ENCODE measurements around the gene BRME1. TPM values are rescaled to one million over a fixed set of nuclear protein-coding genes. Genes with fewer than 3 reads are reported as not detected.
A peak's percentile ranks its signal among the peaks of the same experiment; 100 is the strongest.
"Not testable (repeated sequence)": the region's sequence is repeated elsewhere in the genome, so short reads cannot be mapped to it uniquely, and the experiment has no call there.

Gene BRME1
- total RNA-seq, 2 donors from 2014 or later, result 3.7 to 4.0 TPM

DNA sequence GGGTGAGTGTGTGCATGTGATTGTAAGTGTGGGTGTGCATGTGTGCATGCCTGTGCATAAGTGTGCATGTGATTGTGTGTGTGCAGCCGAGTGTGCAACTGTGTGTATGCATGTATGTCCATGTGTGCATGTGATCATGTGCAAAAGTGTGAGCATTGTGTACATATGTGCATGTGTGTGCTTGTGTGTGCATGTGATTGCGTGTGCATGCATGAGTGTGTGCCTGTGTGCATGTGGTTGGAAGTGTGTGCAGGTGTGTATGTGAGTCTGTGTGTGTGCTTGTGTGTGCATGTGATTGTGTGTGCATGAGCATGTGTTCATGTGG lies 28.8 kb upstream of the BRME1 start:
- no peaks in the 10 kb centered on the region for H3K9me3 Mint-ChIP-seq
- no peak for ATAC-seq
- no peak overlapping the region for H3K27ac Mint-ChIP-seq
- H3K27me3 Mint-ChIP-seq, result peaks cover 7 to 12% of the 10 kb centered on the region in 2 donors
- H3K4me1 Mint-ChIP-seq (ENCODE audit: low read depth in 2 of 2), result peaks cover 0 to 15% of the 10 kb centered on the region in 2 donors
- H3K36me3 Mint-ChIP-seq, result no peaks in the 10 kb centered on the region
- no peak for DNase-seq (ENCODE audit: low spot score)
- no peak overlapping the region for H3K4me3 Mint-ChIP-seq

DNA sequence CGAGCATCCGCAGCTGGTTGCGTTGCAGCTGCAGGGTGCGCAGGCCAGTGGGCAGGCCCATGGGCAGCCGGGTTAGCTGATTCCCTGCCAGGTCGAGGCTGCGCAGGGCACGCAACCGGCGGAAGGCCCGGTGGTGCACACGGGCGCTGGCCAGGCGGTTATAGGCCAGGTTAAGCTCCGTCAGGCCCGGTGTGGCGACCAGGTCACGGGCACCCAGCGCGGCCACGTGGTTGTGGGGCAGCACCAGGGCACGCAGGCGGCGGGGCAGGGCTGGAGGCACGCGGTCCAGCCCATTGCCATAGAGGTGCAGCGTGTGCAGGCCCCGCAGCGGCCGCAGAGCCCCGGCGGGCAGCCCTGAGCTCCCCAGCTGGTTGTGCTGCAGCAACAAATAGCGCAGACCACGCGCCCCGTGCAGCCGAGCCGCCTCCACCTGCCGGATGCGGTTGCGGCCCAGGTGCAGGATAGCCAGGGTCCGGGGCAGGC lies 27.0 kb upstream of the BRME1 start:
- Mint-ChIP-seq H3K36me3 (no peaks in the 10 kb centered on the region), H3K27me3 (peaks cover 7 to 12% of the 10 kb centered on the region in 2 donors), H3K4me3 (no peak overlapping the region), H3K27ac (no peak overlapping the region), H3K4me1 (ENCODE audit: low read depth in 2 of 2) (peaks cover 0 to 15% of the 10 kb centered on the region in 2 donors), H3K9me3 (no peaks in the 10 kb centered on the region)
- no peak for DNase-seq (ENCODE audit: low spot score)
- no peak for ATAC-seq

DNA sequence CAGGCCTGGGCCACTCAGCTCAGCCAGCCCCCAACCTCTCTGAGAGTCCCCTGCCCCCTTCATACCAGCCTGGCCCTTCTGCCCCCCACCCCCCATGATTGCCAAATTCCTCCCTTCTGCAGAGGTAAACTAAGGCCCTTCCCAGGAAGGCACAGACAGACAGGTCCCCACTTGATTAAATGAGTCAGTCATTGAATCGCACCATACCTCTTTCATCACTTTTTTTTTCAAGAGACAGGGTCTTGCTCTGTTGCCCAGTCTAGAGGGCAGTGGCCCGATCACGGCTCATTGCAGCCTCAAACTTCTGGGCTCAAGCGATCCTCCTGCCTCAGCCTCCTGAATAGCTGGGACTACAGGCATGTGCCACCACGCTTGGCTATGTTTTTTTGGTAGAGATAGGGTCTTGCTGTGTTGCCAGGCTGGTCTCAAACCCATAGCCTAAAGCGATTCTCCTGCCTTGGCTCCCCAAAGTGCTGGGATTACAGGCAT lies 26.3 kb upstream of the BRME1 start:
- H3K4me1 Mint-ChIP-seq (ENCODE audit: low read depth in 2 of 2), result peaks cover 0 to 11% of the 10 kb centered on the region in 2 donors
- H3K27ac Mint-ChIP-seq, result no peak overlapping the region
- no peaks in the 10 kb centered on the region for H3K36me3 Mint-ChIP-seq
- no peak for DNase-seq (ENCODE audit: low spot score)
- H3K4me3 Mint-ChIP-seq, result no peak overlapping the region
- no peak for ATAC-seq
- no peaks in the 10 kb centered on the region for H3K9me3 Mint-ChIP-seq
- peaks cover 1 to 8% of the 10 kb centered on the region in 2 donors for H3K27me3 Mint-ChIP-seq

DNA sequence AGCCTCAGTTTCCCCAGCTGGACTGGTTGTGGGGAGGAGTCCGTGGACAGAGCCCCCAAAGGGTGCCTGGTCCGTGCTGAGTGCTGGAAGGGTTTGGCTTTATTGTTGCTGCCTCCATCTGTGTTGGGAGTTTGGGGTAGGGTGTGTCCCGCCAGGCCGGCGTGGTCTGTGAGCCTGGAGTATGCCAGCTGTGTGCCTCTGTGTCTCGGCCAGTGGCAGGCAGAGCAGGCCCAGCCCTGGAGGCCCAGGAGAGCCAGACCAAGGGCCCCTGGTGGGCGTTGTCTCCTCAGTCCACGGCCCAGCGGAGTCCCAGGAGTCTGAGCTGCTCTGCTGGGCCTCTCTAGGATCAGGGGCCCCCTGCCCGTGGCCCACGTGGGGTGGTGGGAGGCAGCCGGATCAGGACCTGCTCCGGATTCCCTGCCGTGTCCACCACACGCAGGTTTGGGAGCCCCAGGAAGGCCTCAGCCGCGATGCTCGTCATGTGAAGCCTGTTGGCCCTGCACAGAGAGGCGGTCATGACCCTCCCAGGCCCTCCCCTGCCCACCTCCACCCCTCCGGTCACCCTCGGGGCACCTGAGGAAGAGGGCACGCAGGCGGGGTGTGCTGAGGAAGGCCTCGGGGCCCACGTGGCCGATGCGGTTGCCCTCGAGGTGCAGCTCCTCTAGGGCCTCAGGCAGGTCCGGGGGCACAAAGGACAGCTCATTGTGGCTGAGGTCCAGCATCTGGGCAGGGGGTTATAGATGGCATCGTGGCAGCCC lies 25.7 kb upstream of the BRME1 start:
- H3K4me1 Mint-ChIP-seq (ENCODE audit: low read depth in 2 of 2), result peaks cover 0 to 11% of the 10 kb centered on the region in 2 donors
- no peaks in the 10 kb centered on the region for H3K9me3 Mint-ChIP-seq
- H3K4me3 Mint-ChIP-seq, result no peak overlapping the region
- no peaks in the 10 kb centered on the region for H3K36me3 Mint-ChIP-seq
- peaks cover 0 to 8% of the 10 kb centered on the region in 2 donors for H3K27me3 Mint-ChIP-seq
- DNase-seq (ENCODE audit: low spot score) (no peak), ATAC-seq (no peak)
- no peak overlapping the region for H3K27ac Mint-ChIP-seq

DNA sequence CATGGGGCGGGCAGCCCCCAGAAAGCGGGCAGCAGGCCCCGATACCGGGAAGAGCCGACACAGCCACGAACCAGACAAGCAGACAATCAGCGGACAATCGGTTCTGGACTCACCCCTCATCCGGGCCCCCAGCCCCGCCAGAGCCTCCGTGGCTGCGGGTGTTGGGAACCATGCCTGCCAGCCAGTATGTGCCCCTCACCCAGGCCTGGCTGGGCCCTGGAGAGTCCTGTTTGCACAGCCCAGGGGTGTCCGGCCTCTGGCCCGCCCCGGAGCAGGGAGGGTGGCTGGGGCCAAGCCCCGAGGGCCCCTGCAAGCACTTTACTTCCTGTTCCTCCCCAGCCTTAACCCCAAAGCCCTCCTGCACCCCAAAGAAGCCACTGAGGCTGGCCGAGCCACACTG lies 24.5 kb upstream of the BRME1 start:
- no peak for DNase-seq (ENCODE audit: low spot score)
- Mint-ChIP-seq H3K27ac (no peak overlapping the region), H3K9me3 (no peaks in the 10 kb centered on the region), H3K4me1 (ENCODE audit: low read depth in 2 of 2) (peaks cover 0 to 11% of the 10 kb centered on the region in 2 donors), H3K4me3 (no peak overlapping the region), H3K27me3 (peaks cover 0 to 8% of the 10 kb centered on the region in 2 donors), H3K36me3 (no peaks in the 10 kb centered on the region)
- no peak for ATAC-seq

DNA sequence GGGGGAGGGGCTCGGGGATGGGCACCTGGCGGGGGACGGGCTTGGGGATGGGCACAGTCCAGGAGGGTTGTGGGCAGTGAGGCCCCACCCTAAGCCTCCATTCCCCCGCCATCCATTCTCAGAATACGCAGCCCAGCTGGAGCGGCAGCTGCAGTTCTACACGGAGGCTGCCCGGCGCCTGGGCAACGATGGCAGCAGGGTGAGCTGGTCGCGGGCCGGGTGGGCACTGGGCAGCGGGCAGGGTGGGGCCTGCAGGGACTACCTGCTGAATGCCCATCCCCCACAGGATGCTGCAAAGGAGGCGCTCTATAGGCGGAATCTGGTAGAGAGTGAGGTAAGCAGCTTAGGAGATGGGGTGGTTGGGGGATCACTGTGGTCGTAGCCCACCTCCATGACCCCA lies 24.0 kb upstream of the BRME1 start:
- ATAC-seq (no peak), DNase-seq (ENCODE audit: low spot score) (no peak)
- no peak overlapping the region for H3K27ac Mint-ChIP-seq
- H3K4me3 Mint-ChIP-seq, result no peak overlapping the region
- peaks cover 0 to 11% of the 10 kb centered on the region in 2 donors for H3K4me1 Mint-ChIP-seq (ENCODE audit: low read depth in 2 of 2)
- peaks cover 3% of the 10 kb centered on the region for H3K36me3 Mint-ChIP-seq
- peaks cover 0 to 8% of the 10 kb centered on the region in 2 donors for H3K27me3 Mint-ChIP-seq
- H3K9me3 Mint-ChIP-seq, result no peaks in the 10 kb centered on the region

DNA sequence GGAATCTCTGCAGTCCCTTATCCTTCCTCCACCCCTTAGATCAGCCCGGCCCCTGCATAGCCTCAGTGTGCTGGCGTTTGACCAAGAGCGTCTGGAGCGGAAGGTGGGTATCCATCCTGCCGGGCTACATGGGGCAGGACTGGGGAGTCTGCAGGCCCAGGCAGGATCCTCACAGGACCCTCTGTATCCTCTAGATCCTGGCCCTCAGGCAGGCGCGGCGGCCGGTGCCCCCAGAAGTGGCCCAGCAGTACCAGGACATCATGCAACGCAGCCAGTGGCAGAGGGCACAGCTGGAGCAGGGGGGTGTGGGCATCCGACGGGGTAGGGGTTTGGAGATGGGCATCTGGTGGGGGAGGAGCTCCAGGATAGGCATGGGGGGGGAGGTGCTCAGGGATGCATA lies 23.4 kb upstream of the BRME1 start:
- Mint-ChIP-seq H3K27me3 (peaks cover 0 to 6% of the 10 kb centered on the region in 2 donors), H3K9me3 (no peaks in the 10 kb centered on the region), H3K4me3 (no peak overlapping the region), H3K27ac (no peak overlapping the region), H3K4me1 (ENCODE audit: low read depth in 2 of 2) (peaks cover 0 to 5% of the 10 kb centered on the region in 2 donors), H3K36me3 (peaks cover 6% of the 10 kb centered on the region)
- ATAC-seq (no peak), DNase-seq (ENCODE audit: low spot score) (no peak)

DNA sequence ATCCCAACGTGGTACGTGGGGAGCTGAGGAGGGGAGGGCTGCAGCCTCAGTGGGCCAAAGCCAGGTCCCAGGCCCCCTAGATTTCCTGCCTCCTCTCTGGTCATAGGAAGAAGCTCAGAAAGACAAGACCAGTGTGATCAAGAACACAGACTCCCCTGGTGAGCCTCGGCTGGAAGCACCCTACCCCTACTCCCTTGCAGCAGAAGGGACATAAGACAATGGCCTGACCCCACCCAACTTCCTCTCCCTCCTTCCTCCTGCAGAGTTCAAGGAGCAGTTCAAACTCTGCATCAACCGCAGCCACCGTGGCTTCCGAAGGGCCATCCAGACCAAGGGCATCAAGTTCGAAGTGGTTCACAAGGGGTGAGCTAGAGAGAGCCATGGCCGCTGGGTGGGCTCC lies 20.8 kb upstream of the BRME1 start:
- peaks cover 14% of the 10 kb centered on the region for H3K36me3 Mint-ChIP-seq
- ATAC-seq (no peak), DNase-seq (ENCODE audit: low spot score) (no peak)
- H3K4me1 Mint-ChIP-seq (ENCODE audit: low read depth in 2 of 2), result no peaks in the 10 kb centered on the region
- H3K27me3 Mint-ChIP-seq, result no peaks in the 10 kb centered on the region
- H3K4me3 Mint-ChIP-seq, result no peak overlapping the region
- no peak overlapping the region for H3K27ac Mint-ChIP-seq
- H3K9me3 Mint-ChIP-seq, result no peaks in the 10 kb centered on the region

DNA sequence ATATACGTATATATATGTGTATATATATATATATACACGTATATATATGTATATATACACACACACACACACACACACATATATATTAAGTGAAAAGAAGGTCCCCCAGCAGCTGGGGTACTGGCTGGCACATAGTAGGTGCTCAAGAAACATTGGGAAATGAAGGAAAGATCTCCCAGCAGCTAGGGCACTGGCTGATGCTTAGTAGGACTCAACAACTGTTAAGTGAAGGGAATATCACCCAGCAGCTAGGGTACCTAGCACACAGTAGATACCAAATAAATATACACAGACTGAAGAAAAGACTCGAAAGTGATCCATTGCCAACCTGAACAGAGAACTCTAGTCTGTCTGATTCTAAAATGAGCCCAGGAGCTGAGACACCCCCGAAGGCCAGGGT lies 20.1 kb upstream of the BRME1 start:
- H3K36me3 Mint-ChIP-seq, result peaks cover 14% of the 10 kb centered on the region
- no peaks in the 10 kb centered on the region for H3K27me3 Mint-ChIP-seq
- no peaks in the 10 kb centered on the region for H3K9me3 Mint-ChIP-seq
- H3K4me3 Mint-ChIP-seq, result no peak overlapping the region
- no peak overlapping the region for H3K27ac Mint-ChIP-seq
- DNase-seq (ENCODE audit: low spot score) (no peak), ATAC-seq (no peak)
- H3K4me1 Mint-ChIP-seq (ENCODE audit: low read depth in 2 of 2), result peaks cover 3% of the 10 kb centered on the region in 2 donors

DNA sequence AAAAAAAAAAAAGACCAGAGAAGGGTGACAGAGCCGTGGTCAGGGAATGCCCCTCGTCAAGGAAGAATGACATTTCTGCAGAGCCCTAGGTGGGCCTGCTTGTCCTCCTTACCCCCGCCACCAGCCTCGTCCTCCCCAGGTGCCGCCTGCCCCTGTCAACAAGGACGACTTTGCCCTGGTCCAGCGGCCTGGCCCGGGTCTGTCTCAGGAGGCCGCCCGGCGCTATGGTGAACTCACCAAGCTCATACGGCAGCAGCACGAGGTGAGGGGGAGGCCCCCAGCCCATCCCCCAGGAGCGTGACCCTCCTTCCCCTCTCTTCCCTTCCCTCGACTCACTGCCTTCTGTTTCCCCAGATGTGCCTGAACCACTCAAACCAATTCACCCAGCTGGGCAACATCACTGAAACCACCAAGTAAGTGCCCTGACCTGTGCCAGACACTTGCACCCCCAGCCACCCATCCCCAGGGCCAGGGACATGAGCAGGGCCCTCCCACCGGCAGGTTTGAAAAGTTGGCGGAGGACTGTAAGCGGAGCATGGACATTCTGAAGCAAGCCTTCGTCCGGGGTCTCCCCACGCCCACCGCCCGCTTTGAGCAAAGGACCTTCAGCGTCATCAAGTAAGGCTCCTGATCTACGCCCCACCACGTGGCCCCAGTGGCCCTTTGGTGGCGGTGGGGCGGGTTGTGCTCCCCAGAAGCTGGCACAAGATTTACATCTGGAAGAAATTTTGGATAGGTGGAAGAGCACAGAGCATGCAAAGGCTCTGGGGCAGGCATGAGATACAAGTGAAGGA lies 17.5 kb upstream of the BRME1 start:
- H3K27ac Mint-ChIP-seq, result no peak overlapping the region

DNA sequence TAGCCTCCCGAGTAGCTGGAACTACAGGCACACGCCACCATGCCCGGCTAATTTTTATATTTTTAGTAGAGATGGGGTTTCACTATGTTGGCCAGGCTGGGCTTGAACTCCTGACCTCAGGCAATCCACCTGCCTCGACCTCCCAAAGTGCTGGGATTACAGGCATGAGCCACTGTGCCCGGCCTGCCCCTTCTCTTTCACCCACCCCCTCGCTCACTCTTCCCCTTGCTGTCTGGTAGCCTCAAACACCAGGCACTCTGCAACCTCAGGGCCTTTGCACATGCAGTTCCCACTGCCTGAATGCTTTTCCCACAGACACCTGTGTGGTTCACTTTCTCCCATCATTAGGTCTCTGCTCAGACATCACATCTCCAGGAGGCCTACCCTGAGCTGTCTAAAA lies 16.2 kb upstream of the BRME1 start:
- peaks cover 14% of the 10 kb centered on the region for H3K36me3 Mint-ChIP-seq
- DNase-seq (ENCODE audit: low spot score); H3K27ac Mint-ChIP-seq; ATAC-seq; H3K9me3 Mint-ChIP-seq; H3K4me1 Mint-ChIP-seq (ENCODE audit: low read depth in 2 of 2); H3K4me3 Mint-ChIP-seq; H3K27me3 Mint-ChIP-seq: not testable (repeated sequence)

More for the DNA sequence above, 17.5 kb upstream of the BRME1 start:
- H3K36me3 Mint-ChIP-seq, result peaks cover 14% of the 10 kb centered on the region
- peaks cover 4% of the 10 kb centered on the region in 2 donors for H3K4me1 Mint-ChIP-seq (ENCODE audit: low read depth in 2 of 2)
- DNase-seq (ENCODE audit: low spot score) (no peak), ATAC-seq (no peak)
- H3K27me3 Mint-ChIP-seq, result no peaks in the 10 kb centered on the region
- H3K4me3 Mint-ChIP-seq, result no peak overlapping the region
- no peaks in the 10 kb centered on the region for H3K9me3 Mint-ChIP-seq

DNA sequence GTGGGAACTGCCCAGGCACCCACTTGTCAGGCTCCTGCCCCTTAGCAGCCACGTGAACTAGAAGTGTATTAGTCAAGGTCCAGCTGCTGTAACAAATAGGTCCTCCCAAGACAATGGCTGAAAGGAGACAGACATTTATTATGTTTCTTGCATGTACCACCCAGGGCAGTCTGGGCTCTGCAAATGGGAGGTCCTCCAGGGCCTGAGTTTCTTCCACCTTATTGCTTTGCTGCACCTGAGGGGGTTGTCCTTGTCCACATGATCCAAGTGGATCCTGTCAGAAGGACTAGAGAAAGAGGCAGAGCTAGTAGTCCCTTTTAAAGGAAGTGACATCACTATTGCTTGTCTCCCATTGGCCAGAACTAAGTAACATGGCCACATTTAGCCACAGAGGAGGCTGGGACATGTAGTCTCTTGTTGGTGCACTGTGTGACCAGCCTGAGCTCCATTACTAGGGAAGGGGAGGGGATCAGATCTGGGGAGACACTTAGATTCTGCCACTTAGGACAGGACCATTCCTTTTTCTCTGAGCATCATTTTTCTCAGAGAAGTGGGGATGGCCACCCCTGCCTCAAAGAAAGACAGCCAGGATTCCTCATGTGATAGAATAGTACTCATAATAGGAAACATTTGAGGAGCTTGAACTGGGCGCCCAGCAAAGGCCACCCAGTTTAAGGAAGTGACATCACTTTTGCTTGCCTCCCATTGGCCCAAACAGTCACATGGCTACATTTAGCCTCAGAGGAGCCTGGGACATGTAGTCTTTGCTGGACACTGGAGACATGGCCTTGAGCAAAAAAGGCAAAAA lies 15.2 kb upstream of the BRME1 start:
- no peak overlapping the region for H3K4me3 Mint-ChIP-seq
- DNase-seq (ENCODE audit: low spot score) (no peak), ATAC-seq (peak; percentile 78 to 80)
- no peaks in the 10 kb centered on the region for H3K9me3 Mint-ChIP-seq
- peaks cover 4% of the 10 kb centered on the region in 2 donors for H3K4me1 Mint-ChIP-seq (ENCODE audit: low read depth in 2 of 2)
- peak overlapping the region in 1 of 2 donors; percentile 25 for H3K27ac Mint-ChIP-seq
- H3K27me3 Mint-ChIP-seq, result no peaks in the 10 kb centered on the region
- peaks cover 14% of the 10 kb centered on the region for H3K36me3 Mint-ChIP-seq

DNA sequence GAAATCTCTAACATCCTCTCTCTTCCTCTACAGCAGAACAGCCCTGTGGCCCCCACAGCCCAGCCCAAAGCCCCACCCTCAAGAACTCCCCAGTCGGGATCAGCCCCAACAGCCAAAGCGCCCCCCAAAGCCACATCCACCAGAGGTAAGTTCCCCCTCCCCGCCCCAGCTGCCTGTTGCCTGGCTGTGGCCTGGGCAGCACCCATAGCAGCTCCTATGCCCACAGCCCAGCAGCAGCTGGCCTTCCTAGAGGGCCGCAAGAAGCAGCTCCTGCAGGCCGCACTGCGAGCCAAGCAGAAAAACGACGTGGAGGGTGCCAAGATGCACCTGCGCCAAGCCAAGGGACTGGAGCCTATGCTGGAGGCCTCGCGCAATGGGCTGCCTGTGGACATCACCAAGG lies 14.6 kb upstream of the BRME1 start:
- peaks cover 4% of the 10 kb centered on the region in 2 donors for H3K4me1 Mint-ChIP-seq (ENCODE audit: low read depth in 2 of 2)

More for the DNA sequence above, 14.6 kb upstream of the BRME1 start:
- no peaks in the 10 kb centered on the region for H3K9me3 Mint-ChIP-seq
- H3K4me3 Mint-ChIP-seq, result no peak overlapping the region
- H3K36me3 Mint-ChIP-seq, result peaks cover 14% of the 10 kb centered on the region
- H3K27ac Mint-ChIP-seq, result no peak overlapping the region
- ATAC-seq (no peak), DNase-seq (ENCODE audit: low spot score) (no peak)
- no peaks in the 10 kb centered on the region for H3K27me3 Mint-ChIP-seq

Measured in natural killer cell treated with Interleukin-12 subunit alpha and Interleukin-12 subunit beta and Interleukin-15 and Interleukin-18, amount 100 ng/mL, for 72 hours (primary cell).